Measurements from ENCODE around the gene GRID2.

- TF ChIP-seq NFIC (IDR thresholded peaks at IDR 0.05; ENCODE audit: borderline replicate concordance) = no peak
- TF ChIP-seq POLR2AphosphoS5 (IDR thresholded peaks at IDR 0.05; ENCODE audit: low read depth, low read length) = no peak
- no peak for TF ChIP-seq RAD21 (IDR thresholded peaks at IDR 0.05; ENCODE audit: low read length)
- TF ChIP-seq MXI1 (IDR thresholded peaks at IDR 0.05; ENCODE audit: low read depth, low read length) = no peak
- no peak for TF ChIP-seq SIN3A (IDR thresholded peaks at IDR 0.05; ENCODE audit: borderline replicate concordance, low read depth, low read length)
- no peak for TF ChIP-seq RXRA (IDR thresholded peaks at IDR 0.05; ENCODE audit: borderline replicate concordance, low read depth)
- no peak for TF ChIP-seq FOXM1 (IDR thresholded peaks at IDR 0.05; ENCODE audit: low read depth)
- TF ChIP-seq FOSL2 (IDR thresholded peaks at IDR 0.05; ENCODE audit: borderline replicate concordance, low read depth) = no peak
- no peak for TF ChIP-seq EP300 (IDR thresholded peaks at IDR 0.05; ENCODE audit: borderline replicate concordance in 1 of 2, low read depth in 1 of 2, low read length in 1 of 2)
- TF ChIP-seq GATA2 (CRISPR knock-in tag; IDR thresholded peaks at IDR 0.05) = no peak
These were observed 1313.8 kb downstream of the GRID2 start for GRCh38 chr4:93617606-93618005.

Data from SK-N-SH (cell line).